ENCODE measurements around the gene CARD11. TPM values are rescaled to one million over a fixed set of nuclear protein-coding genes. Genes with fewer than 3 reads are reported as not detected.

Gene CARD11
- total and polyA plus RNA-seq, 2 of the 4 experiments (the other 2 are of a cell fraction): 0.18 to 0.26 TPM

GRCh38 chr7:3028758-3029093, 14.9 kb downstream of the CARD11 start:
- H2BK15ac ChIP-seq (ENCODE audit: low read depth, low read length): no peak overlapping the region
- no peak for TF ChIP-seq MXI1 (IDR thresholded peaks at IDR 0.05; ENCODE audit: borderline replicate concordance, low read depth, low read length)
- TF ChIP-seq RAD21 (IDR thresholded peaks at IDR 0.05; ENCODE audit: low read length): no peak
- no peak for TF ChIP-seq BHLHE40 (IDR thresholded peaks at IDR 0.05; ENCODE audit: low read depth, low read length)
- TF ChIP-seq CHD1 (IDR thresholded peaks at IDR 0.05; ENCODE audit: low read depth, low read length): no peak
- TF ChIP-seq SMC3 (IDR thresholded peaks at IDR 0.05; ENCODE audit: low read depth, low read length): no peak
- TF ChIP-seq RCOR1 (IDR thresholded peaks at IDR 0.05; ENCODE audit: insufficient replicate concordance, low read length): no peak
- no peak for TF ChIP-seq RFX5 (IDR thresholded peaks at IDR 0.05; ENCODE audit: low read depth, low read length)
- TF ChIP-seq ELK1 (IDR thresholded peaks at IDR 0.05; ENCODE audit: borderline replicate concordance, low read depth, low read length): no peak
- no peak for TF ChIP-seq MAFK (IDR thresholded peaks at IDR 0.05; ENCODE audit: low read depth, low read length)
- no peak for TF ChIP-seq NFE2L2 (IDR thresholded peaks at IDR 0.05; ENCODE audit: low read depth, low read length)
- no peak for TF ChIP-seq CEBPB (IDR thresholded peaks at IDR 0.05; ENCODE audit: low read depth, low read length)
- TF ChIP-seq POLR2A (IDR thresholded peaks at IDR 0.05; ENCODE audit: low read depth, low read length): no peak
- TF ChIP-seq MAZ (IDR thresholded peaks at IDR 0.05; ENCODE audit: borderline replicate concordance, low read depth, low read length): no peak
- TF ChIP-seq USF2 (IDR thresholded peaks at IDR 0.05; ENCODE audit: low read depth, low read length): no peak
- H3K27me3 ChIP-seq (ENCODE audit: control insufficient read depth, insufficient read depth, low read length): no peaks in the 10 kb centered on the region; the same call in 1 of the 2 replicates
- no peaks in the 10 kb centered on the region for H3K36me3 ChIP-seq (ENCODE audit: control insufficient read depth, insufficient read depth, low read length)
- H2AFZ ChIP-seq (replicated peaks; ENCODE audit: low read length, poor library complexity): no peak overlapping the region
- H2AK5ac ChIP-seq (ENCODE audit: low read depth, low read length): no peak overlapping the region
- no peaks in the 10 kb centered on the region for H3K79me1 ChIP-seq (ENCODE audit: low read depth in 1 of 2, low read length in 2 of 2)
- H3K4ac ChIP-seq (ENCODE audit: low read depth, low read length): no peak overlapping the region
- no peak overlapping the region for H3K23ac ChIP-seq (ENCODE audit: low read depth, low read length)
- H4K20me1 ChIP-seq (ENCODE audit: insufficient read depth, low read length): no peaks in the 10 kb centered on the region
- H3K4me1 ChIP-seq (ENCODE audit: control insufficient read depth, insufficient read depth, low read length): peaks cover 4% of the 10 kb centered on the region; the same call in 1 of the 2 replicates
- no peak overlapping the region; the same call in 1 of the 2 replicates for H3K4me2 ChIP-seq (ENCODE audit: low read depth, low read length)
- H3K27ac ChIP-seq (ENCODE audit: insufficient read depth, low read length): no peak overlapping the region
- H2BK120ac ChIP-seq (ENCODE audit: low read depth, low read length): no peak overlapping the region
- no peak overlapping the region for H3K14ac ChIP-seq (replicated peaks; ENCODE audit: low read depth, low read length)
- H3K56ac ChIP-seq (ENCODE audit: extremely low read depth, insufficient read depth, low read length): no peak overlapping the region
- H4K91ac ChIP-seq (ENCODE audit: insufficient read depth, low read depth, low read length): no peak overlapping the region
- no peak overlapping the region for H3K4me3 ChIP-seq (ENCODE audit: insufficient read depth, low read depth, low read length)
- in situ Hi-C loops (cut with MboI; ENCODE audit: low sequenced_read_pairs): no loop called here
- no peak for ATAC-seq (ENCODE audit: low read depth)
- no peak overlapping the region for H2BK20ac ChIP-seq (ENCODE audit: low read depth, low read length)
- H4K8ac ChIP-seq (ENCODE audit: low read depth in 2 of 2, low read length in 2 of 2): no peak overlapping the region
- H2BK5ac ChIP-seq (ENCODE audit: low read depth, low read length, poor library complexity, severe bottlenecking): no peak overlapping the region
- BruUV-seq (replicated peaks): no TSS peak
- no peak overlapping the region for H3K9ac ChIP-seq (ENCODE audit: low read depth, low read length)
- no peak overlapping the region for H3K18ac ChIP-seq (ENCODE audit: low read depth, low read length)
- CTCF ChIA-PET: no interaction called here
- H3K9me3 ChIP-seq (ENCODE audit: control insufficient read depth, insufficient read depth, low read length): peaks cover 1% of the 10 kb centered on the region; the same call in 1 of the 2 replicates
- POLR2A ChIA-PET (ENCODE audit: unreplicated experiment): no interaction called here
- WGBS, 2 experiments (ENCODE audit: extremely low coverage in 2 of 2, insufficient read length in 1 of 2): no CpG with 5 or more reads among the region's 5 CpGs
- intact Hi-C loops (cut with micrococcal nuclease): no loop called here
- dilution Hi-C loops (cut with HindIII; ENCODE audit: low sequenced_read_pairs, unreplicated experiment): no loop called here
- no peaks in the 10 kb centered on the region for H3K9me1 ChIP-seq (ENCODE audit: insufficient read depth, low read length)
- H4K5ac ChIP-seq (ENCODE audit: low read depth, low read length): no peak overlapping the region
- no peak overlapping the region for H2AK9ac ChIP-seq (replicated peaks; ENCODE audit: low read depth, low read length, poor library complexity)
- no peak for DNase-seq

All from IMR-90 (cell line).